ENCODE data around the gene TENM3. TPM values are rescaled to one million over a fixed set of nuclear protein-coding genes. Genes with fewer than 3 reads are reported as not detected.

TENM3 gene
- total RNA-seq, 1 experiment from 2014 or later = 71.0 TPM

DNA sequence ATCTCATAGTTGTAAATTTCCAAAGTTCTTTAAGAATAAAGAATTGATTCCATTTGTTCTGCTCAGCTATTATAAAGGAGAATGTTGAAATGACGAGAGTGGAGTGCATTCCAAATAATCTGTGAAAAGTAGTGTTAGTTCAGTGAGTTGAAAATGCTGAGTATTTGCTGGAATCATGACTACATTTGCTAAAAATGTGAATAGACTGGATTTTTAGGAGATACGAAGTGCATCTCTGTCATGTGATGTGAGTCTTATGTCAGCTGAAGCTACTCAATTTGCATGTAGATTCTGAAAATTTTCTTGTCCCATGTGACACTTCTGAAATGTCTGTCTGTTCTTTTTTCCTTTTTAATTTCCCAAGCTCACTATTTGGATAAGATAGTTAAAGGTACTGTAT, 468.0 kb downstream of the TENM3 start:
- no peak for DNase-seq (ENCODE audit: low spot score)
- Mint-ChIP-seq H3K27ac (no peak overlapping the region), H3K36me3 (peaks cover 15% of the 10 kb centered on the region), H3K4me1 (peaks cover 15% of the 10 kb centered on the region), H3K9me3 (peaks cover 4% of the 10 kb centered on the region), H3K27me3 (ENCODE audit: low read depth) (no peaks in the 10 kb centered on the region), H3K4me3 (no peak overlapping the region)
- no peak for TF ChIP-seq ZNF416 (CRISPR knock-in tag; IDR thresholded peaks at IDR 0.05)
- TF ChIP-seq, protein P1, sequence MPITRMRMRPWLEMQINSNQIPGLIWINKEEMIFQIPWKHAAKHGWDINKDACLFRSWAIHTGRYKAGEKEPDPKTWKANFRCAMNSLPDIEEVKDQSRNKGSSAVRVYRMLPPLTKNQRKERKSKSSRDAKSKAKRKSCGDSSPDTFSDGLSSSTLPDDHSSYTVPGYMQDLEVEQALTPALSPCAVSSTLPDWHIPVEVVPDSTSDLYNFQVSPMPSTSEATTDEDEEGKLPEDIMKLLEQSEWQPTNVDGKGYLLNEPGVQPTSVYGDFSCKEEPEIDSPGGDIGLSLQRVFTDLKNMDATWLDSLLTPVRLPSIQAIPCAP (CRISPR knock-in tag; IDR thresholded peaks at IDR 0.05) = no peak
- no peak for TF ChIP-seq ZNF423 (CRISPR knock-in tag; IDR thresholded peaks at IDR 0.05)
- TF ChIP-seq, protein P2, sequence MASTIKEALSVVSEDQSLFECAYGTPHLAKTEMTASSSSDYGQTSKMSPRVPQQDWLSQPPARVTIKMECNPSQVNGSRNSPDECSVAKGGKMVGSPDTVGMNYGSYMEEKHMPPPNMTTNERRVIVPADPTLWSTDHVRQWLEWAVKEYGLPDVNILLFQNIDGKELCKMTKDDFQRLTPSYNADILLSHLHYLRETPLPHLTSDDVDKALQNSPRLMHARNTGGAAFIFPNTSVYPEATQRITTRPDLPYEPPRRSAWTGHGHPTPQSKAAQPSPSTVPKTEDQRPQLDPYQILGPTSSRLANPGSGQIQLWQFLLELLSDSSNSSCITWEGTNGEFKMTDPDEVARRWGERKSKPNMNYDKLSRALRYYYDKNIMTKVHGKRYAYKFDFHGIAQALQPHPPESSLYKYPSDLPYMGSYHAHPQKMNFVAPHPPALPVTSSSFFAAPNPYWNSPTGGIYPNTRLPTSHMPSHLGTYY (CRISPR knock-in tag; IDR thresholded peaks at IDR 0.05) = no peak
- TF ChIP-seq, protein P3, sequence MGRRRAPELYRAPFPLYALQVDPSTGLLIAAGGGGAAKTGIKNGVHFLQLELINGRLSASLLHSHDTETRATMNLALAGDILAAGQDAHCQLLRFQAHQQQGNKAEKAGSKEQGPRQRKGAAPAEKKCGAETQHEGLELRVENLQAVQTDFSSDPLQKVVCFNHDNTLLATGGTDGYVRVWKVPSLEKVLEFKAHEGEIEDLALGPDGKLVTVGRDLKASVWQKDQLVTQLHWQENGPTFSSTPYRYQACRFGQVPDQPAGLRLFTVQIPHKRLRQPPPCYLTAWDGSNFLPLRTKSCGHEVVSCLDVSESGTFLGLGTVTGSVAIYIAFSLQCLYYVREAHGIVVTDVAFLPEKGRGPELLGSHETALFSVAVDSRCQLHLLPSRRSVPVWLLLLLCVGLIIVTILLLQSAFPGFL (CRISPR knock-in tag; IDR thresholded peaks at IDR 0.05; ENCODE audit: borderline replicate concordance) = no peak
- no peak for TF ChIP-seq SMAD3 (CRISPR knock-in tag; IDR thresholded peaks at IDR 0.05; ENCODE audit: borderline replicate concordance)
- no peak for TF ChIP-seq SMAD4 (CRISPR knock-in tag; IDR thresholded peaks at IDR 0.05)
- ChIA-PET POLR2A (no interaction called here), CTCF (no interaction called here)
- ATAC-seq = no peak

DNA sequence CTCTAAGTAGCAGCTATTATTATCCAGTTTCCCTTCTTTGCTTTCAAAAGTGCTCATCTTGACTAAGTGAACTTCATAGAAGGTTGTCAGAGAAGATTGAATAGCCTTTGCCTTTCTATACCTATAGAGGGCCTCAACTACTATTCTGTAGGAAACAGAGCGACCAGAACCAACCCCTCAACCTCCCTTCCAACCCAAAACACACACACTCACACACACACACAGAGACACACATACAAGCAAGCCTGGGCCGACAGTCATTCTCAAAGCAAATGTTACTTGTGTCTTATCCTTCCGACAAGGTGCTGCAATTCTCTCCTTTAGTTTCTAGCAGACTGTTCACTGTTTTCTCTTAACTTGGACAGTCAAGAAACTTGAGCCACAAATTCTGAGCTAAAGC, 472.3 kb downstream of the TENM3 start:
- peak; percentile 72 for ATAC-seq
- DNase-seq (ENCODE audit: low spot score) = no peak
- H3K27me3 Mint-ChIP-seq (ENCODE audit: low read depth) = no peaks in the 10 kb centered on the region
- H3K9me3 Mint-ChIP-seq = no peaks in the 10 kb centered on the region
- H3K27ac Mint-ChIP-seq = peak overlapping the region; percentile 75
- ChIA-PET POLR2A (no interaction called here), CTCF (interaction anchor here (2.0 kb wide), 1 partner anchor 210 kb away, joined by 5 read pairs; no protein-coding TSS in a partner anchor)
- peaks cover 17% of the 10 kb centered on the region for H3K36me3 Mint-ChIP-seq
- no peak overlapping the region for H3K4me3 Mint-ChIP-seq
- peaks cover 21% of the 10 kb centered on the region for H3K4me1 Mint-ChIP-seq
- TF ChIP-seq, protein P4, sequence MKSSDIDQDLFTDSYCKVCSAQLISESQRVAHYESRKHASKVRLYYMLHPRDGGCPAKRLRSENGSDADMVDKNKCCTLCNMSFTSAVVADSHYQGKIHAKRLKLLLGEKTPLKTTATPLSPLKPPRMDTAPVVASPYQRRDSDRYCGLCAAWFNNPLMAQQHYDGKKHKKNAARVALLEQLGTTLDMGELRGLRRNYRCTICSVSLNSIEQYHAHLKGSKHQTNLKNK (CRISPR knock-in tag; IDR thresholded peaks at IDR 0.05) = no peak
- TF ChIP-seq, protein P5, sequence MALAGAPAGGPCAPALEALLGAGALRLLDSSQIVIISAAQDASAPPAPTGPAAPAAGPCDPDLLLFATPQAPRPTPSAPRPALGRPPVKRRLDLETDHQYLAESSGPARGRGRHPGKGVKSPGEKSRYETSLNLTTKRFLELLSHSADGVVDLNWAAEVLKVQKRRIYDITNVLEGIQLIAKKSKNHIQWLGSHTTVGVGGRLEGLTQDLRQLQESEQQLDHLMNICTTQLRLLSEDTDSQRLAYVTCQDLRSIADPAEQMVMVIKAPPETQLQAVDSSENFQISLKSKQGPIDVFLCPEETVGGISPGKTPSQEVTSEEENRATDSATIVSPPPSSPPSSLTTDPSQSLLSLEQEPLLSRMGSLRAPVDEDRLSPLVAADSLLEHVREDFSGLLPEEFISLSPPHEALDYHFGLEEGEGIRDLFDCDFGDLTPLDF (CRISPR knock-in tag; IDR thresholded peaks at IDR 0.05) = no peak
- TF ChIP-seq ZNF121 (CRISPR knock-in tag; IDR thresholded peaks at IDR 0.05) (no peak), SP1 (CRISPR knock-in tag; conservative IDR thresholded peaks at IDR 0.05) (no peak), TEAD1 (CRISPR knock-in tag; IDR thresholded peaks at IDR 0.05) (no peak), SMAD4 (CRISPR knock-in tag; IDR thresholded peaks at IDR 0.05) (no peak)
- TF ChIP-seq, protein P2 (CRISPR knock-in tag; IDR thresholded peaks at IDR 0.05) = no peak
- TF ChIP-seq, protein P6, sequence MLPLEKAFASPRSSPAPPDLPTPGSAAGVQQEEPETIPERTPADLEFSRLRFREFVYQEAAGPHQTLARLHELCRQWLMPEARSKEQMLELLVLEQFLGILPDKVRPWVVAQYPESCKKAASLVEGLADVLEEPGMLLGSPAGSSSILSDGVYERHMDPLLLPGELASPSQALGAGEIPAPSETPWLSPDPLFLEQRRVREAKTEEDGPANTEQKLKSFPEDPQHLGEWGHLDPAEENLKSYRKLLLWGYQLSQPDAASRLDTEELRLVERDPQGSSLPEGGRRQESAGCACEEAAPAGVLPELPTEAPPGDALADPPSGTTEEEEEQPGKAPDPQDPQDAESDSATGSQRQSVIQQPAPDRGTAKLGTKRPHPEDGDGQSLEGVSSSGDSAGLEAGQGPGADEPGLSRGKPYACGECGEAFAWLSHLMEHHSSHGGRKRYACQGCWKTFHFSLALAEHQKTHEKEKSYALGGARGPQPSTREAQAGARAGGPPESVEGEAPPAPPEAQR (CRISPR knock-in tag; IDR thresholded peaks at IDR 0.05) = no peak
- TF ChIP-seq, protein P7, sequence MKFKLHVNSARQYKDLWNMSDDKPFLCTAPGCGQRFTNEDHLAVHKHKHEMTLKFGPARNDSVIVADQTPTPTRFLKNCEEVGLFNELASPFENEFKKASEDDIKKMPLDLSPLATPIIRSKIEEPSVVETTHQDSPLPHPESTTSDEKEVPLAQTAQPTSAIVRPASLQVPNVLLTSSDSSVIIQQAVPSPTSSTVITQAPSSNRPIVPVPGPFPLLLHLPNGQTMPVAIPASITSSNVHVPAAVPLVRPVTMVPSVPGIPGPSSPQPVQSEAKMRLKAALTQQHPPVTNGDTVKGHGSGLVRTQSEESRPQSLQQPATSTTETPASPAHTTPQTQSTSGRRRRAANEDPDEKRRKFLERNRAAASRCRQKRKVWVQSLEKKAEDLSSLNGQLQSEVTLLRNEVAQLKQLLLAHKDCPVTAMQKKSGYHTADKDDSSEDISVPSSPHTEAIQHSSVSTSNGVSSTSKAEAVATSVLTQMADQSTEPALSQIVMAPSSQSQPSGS (CRISPR knock-in tag; IDR thresholded peaks at IDR 0.05; ENCODE audit: borderline replicate concordance, low read depth) = no peak
- TF ChIP-seq, protein P8, sequence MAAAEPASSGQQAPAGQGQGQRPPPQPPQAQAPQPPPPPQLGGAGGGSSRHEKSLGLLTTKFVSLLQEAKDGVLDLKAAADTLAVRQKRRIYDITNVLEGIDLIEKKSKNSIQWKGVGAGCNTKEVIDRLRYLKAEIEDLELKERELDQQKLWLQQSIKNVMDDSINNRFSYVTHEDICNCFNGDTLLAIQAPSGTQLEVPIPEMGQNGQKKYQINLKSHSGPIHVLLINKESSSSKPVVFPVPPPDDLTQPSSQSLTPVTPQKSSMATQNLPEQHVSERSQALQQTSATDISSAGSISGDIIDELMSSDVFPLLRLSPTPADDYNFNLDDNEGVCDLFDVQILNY (CRISPR knock-in tag; IDR thresholded peaks at IDR 0.05) = no peak
- TF ChIP-seq, protein P9, sequence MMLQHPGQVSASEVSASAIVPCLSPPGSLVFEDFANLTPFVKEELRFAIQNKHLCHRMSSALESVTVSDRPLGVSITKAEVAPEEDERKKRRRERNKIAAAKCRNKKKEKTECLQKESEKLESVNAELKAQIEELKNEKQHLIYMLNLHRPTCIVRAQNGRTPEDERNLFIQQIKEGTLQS (CRISPR knock-in tag; conservative IDR thresholded peaks at IDR 0.05) = no peak
- TF ChIP-seq, protein P10, sequence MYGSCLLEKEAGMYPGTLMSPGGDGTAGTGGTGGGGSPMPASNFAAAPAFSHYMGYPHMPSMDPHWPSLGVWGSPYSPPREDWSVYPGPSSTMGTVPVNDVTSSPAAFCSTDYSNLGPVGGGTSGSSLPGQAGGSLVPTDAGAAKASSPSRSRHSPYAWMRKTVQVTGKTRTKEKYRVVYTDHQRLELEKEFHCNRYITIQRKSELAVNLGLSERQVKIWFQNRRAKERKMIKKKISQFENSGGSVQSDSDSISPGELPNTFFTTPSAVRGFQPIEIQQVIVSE (CRISPR knock-in tag; IDR thresholded peaks at IDR 0.05; ENCODE audit: borderline replicate concordance) = no peak
- TF ChIP-seq, protein P11, sequence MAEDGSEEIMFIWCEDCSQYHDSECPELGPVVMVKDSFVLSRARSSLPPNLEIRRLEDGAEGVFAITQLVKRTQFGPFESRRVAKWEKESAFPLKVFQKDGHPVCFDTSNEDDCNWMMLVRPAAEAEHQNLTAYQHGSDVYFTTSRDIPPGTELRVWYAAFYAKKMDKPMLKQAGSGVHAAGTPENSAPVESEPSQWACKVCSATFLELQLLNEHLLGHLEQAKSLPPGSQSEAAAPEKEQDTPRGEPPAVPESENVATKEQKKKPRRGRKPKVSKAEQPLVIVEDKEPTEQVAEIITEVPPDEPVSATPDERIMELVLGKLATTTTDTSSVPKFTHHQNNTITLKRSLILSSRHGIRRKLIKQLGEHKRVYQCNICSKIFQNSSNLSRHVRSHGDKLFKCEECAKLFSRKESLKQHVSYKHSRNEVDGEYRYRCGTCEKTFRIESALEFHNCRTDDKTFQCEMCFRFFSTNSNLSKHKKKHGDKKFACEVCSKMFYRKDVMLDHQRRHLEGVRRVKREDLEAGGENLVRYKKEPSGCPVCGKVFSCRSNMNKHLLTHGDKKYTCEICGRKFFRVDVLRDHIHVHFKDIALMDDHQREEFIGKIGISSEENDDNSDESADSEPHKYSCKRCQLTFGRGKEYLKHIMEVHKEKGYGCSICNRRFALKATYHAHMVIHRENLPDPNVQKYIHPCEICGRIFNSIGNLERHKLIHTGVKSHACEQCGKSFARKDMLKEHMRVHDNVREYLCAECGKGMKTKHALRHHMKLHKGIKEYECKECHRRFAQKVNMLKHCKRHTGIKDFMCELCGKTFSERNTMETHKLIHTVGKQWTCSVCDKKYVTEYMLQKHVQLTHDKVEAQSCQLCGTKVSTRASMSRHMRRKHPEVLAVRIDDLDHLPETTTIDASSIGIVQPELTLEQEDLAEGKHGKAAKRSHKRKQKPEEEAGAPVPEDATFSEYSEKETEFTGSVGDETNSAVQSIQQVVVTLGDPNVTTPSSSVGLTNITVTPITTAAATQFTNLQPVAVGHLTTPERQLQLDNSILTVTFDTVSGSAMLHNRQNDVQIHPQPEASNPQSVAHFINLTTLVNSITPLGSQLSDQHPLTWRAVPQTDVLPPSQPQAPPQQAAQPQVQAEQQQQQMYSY (CRISPR knock-in tag; IDR thresholded peaks at IDR 0.05) = no peak
